Spleen (tissue), 3 donors: ENCODE data around the gene RIOX2.

Experiments used
- POLR2A ChIP-seq, 3 donors: fragments of 450-650 bp; IDR thresholded peaks; one replicate each; pipeline ENCODE4 v1.5.1; 2017; ENCODE audit warnings: antibody characterized with exemption in 3 of 3, mild to moderate bottlenecking in 1 of 3
- POLR2AphosphoS5 ChIP-seq, 3 donors: sonication (generic); formaldehyde crosslinking; IDR thresholded peaks; one replicate each; pipeline ENCODE4 v1.5.1; 2017; ENCODE audit warnings: antibody characterized with exemption in 3 of 3

GRCh38 chr3:97896129-97896528 lies 76.1 kb downstream of the RIOX2 start:
- TF ChIP-seq POLR2A (IDR thresholded peaks at IDR 0.05), result no peak
- no peak for TF ChIP-seq POLR2AphosphoS5 (IDR thresholded peaks at IDR 0.05)
